NCI-H2196 (cell line): ENCODE data around the gene DGLUCY.
"Not testable (repeated sequence)": the region's sequence is repeated elsewhere in the genome, so short reads cannot be mapped to it uniquely, and the experiment has no call there.

Source experiments
- DNase-seq: peaks from one replicate; lab custom pipeline; 2025; ENCODE audit not compliant: unreplicated experiment; lab: John Stamatoyannopoulos, UW

Gene DGLUCY

GRCh38 chr14:91103116-91103515 is 10.8 kb upstream of the DGLUCY start:
- DNase-seq: no peak

GRCh38 chr14:91108941-91109611 is 4.8 kb upstream of the DGLUCY start:
- no peak for DNase-seq

- no peak for DNase-seq
These were observed 2.4 kb upstream of the DGLUCY start for GRCh38 chr14:91111443-91111842.

- DNase-seq: no peak
These were observed 1.7 kb upstream of the DGLUCY start for GRCh38 chr14:91112194-91112593.

- DNase-seq: peak; percentile 21
These were observed 499 bp downstream of the DGLUCY start for GRCh38 chr14:91114079-91115065.

GRCh38 chr14:91115986-91116770 is 2.3 kb downstream of the DGLUCY start:
- DNase-seq: no peak

GRCh38 chr14:91116913-91117588 is 3.2 kb downstream of the DGLUCY start:
- no peak for DNase-seq

- DNase-seq: no peak
These were observed 4.1 kb downstream of the DGLUCY start for GRCh38 chr14:91117960-91118359.

- no peak for DNase-seq
These were observed 4.7 kb downstream of the DGLUCY start for GRCh38 chr14:91118511-91119068.

- no peak for DNase-seq
These were observed 5.9 kb downstream of the DGLUCY start for GRCh38 chr14:91119556-91120311.

GRCh38 chr14:91123201-91123600 is 9.3 kb downstream of the DGLUCY start:
- no peak for DNase-seq

GRCh38 chr14:91124406-91125270 is 10.8 kb downstream of the DGLUCY start:
- not testable (repeated sequence) for DNase-seq

GRCh38 chr14:91125271-91125660 is 11.4 kb downstream of the DGLUCY start:
- DNase-seq: no peak

- DNase-seq: no peak
These were observed 11.9 kb downstream of the DGLUCY start for GRCh38 chr14:91125801-91126200.

GRCh38 chr14:91126761-91127160 is 12.9 kb downstream of the DGLUCY start:
- DNase-seq: no peak

GRCh38 chr14:91127401-91127801 is 13.5 kb downstream of the DGLUCY start:
- DNase-seq: no peak

- DNase-seq: no peak
These were observed 14.1 kb downstream of the DGLUCY start for GRCh38 chr14:91127924-91128323.

- no peak for DNase-seq
These were observed 14.8 kb downstream of the DGLUCY start for GRCh38 chr14:91128699-91129098.

- DNase-seq: no peak
These were observed 15.4 kb downstream of the DGLUCY start for GRCh38 chr14:91129261-91129660.
